ENCODE data around the gene GHRH.

- no peak for TF ChIP-seq CTCF (IDR thresholded peaks at IDR 0.05)
- no peak for TF ChIP-seq POLR2A (IDR thresholded peaks at IDR 0.05)
These were observed 17.6 kb downstream of the GHRH start for GRCh38 chr20:37243937-37244571.
